ENCODE results near the gene AHR. TPM values are rescaled to one million over a fixed set of nuclear protein-coding genes. Genes with fewer than 3 reads are reported as not detected.

AHR gene
- total and polyA plus RNA-seq, 2 donors (not counting 3 experiments of a cell fraction or from before 2014, with no cell fraction given), result 4.8 to 31.8 TPM

- H3K79me2 ChIP-seq (ENCODE audit: control insufficient read depth, insufficient read depth, low read length), result no peaks in the 10 kb centered on the region
- no peak overlapping the region for H3K4me3 ChIP-seq (replicated peaks in 1 of 3; ENCODE audit: insufficient read depth in 1 of 3, low read depth in 1 of 3, low read length in 3 of 3)
- ChIA-PET POLR2A (no interaction called here), CTCF (no interaction called here)
- H4K20me1 ChIP-seq (replicated peaks; ENCODE audit: control insufficient read depth, extremely low read depth, insufficient read depth, low read length), result no peaks in the 10 kb centered on the region
- dilution Hi-C loops (cut with MboI; ENCODE audit: extremely low pct_ligation_motif_present, low sequenced_read_pairs), result no loop called here
- H3K27ac ChIP-seq (ENCODE audit: insufficient read depth, low read depth, low read length), result no peak overlapping the region
- H3K9me3 ChIP-seq (replicated peaks; ENCODE audit: control insufficient read depth, insufficient read depth, low read length), result no peaks in the 10 kb centered on the region
- peaks cover 12% of the 10 kb centered on the region for H3K4me1 ChIP-seq (ENCODE audit: control insufficient read depth, extremely low read depth, insufficient read depth, low read length)
- H3K27me3 ChIP-seq (ENCODE audit: control insufficient read depth in 2 of 2, insufficient read depth in 2 of 2, low read length in 2 of 2), result no peaks in the 10 kb centered on the region
- no peak for TF ChIP-seq FOS (IDR thresholded peaks at IDR 0.05; ENCODE audit: borderline replicate concordance, insufficient read depth, low read length)
- TF ChIP-seq POLR2A (IDR thresholded peaks at IDR 0.05; ENCODE audit: low read depth, low read length), result no peak
- TF ChIP-seq MYC (IDR thresholded peaks at IDR 0.05; ENCODE audit: low read depth, low read length), result no peak
- TF ChIP-seq POLR2AphosphoS5 (IDR thresholded peaks at IDR 0.05; ENCODE audit: insufficient read depth, low read depth, low read length), result no peak
- no peak for TF ChIP-seq MAX (IDR thresholded peaks at IDR 0.05; ENCODE audit: insufficient read depth, insufficient read length)
- no peak for TF ChIP-seq GATA2 (IDR thresholded peaks at IDR 0.05; ENCODE audit: insufficient read depth, insufficient read length, low read depth, low read length)
- TF ChIP-seq EZH2 (IDR thresholded peaks at IDR 0.05; ENCODE audit: borderline replicate concordance, low read depth, low read length, severe bottlenecking), result no peak
- no peak for TF ChIP-seq JUN (IDR thresholded peaks at IDR 0.05; ENCODE audit: borderline replicate concordance, insufficient read depth, insufficient read length, low read depth)
- TF ChIP-seq CTCF (IDR thresholded peaks at IDR 0.05; ENCODE audit: extremely low read depth in 1 of 2, insufficient read depth in 1 of 2, low read depth in 1 of 2, low read length in 2 of 2), result no peak
- H3K9ac ChIP-seq (replicated peaks; ENCODE audit: extremely low read depth, insufficient read depth, low read length), result no peak overlapping the region
- intact Hi-C loops (cut with micrococcal nuclease), result no loop called here
- H2AFZ ChIP-seq (ENCODE audit: low read depth, low read length), result no peak overlapping the region
- H3K9me1 ChIP-seq (replicated peaks; ENCODE audit: control insufficient read depth, extremely low read depth, insufficient read depth, low read length), result no peaks in the 10 kb centered on the region
- DNase-seq (ENCODE audit: low read depth, low spot score), result no peak
- H3K4me2 ChIP-seq (ENCODE audit: insufficient read depth, low read length), result no peak overlapping the region
- FAIRE-seq, result no peak
- BruUV-seq (replicated peaks), result no TSS peak
- no peaks in the 10 kb centered on the region for H3K36me3 ChIP-seq (ENCODE audit: control insufficient read depth in 2 of 2, extremely low read depth in 1 of 2, insufficient read depth in 2 of 2, low read length in 2 of 2)
Measured at GRCh38 chr7:17376595-17376994, 78.1 kb downstream of the AHR start.

Measured in endothelial cell of umbilical vein (primary cell).